NCI-H2171 treated with DMSO at 0.1 percent for 48 hours (cell line): Measurements from ENCODE around the gene EPS8L3.
"Not testable (repeated sequence)": the region's sequence is repeated elsewhere in the genome, so short reads cannot be mapped to it uniquely, and the experiment has no call there.

ENCODE experiments used
- DNase-seq: peaks from one replicate; lab custom pipeline; 2025; lab: John Stamatoyannopoulos, UW

EPS8L3 gene

GRCh38 chr1:109711593-109712320, 52.0 kb downstream of the EPS8L3 start, which contains the start of gene GSTM5:
TSS of gene GSTM5 (plus strand) at chr1:109712251. CDS start at chr1:109712313, 62 bp downstream.
- DNase-seq: not testable (repeated sequence)

- not testable (repeated sequence) for DNase-seq
Measured at GRCh38 chr1:109709822-109710221, 53.9 kb downstream of the EPS8L3 start.

- not testable (repeated sequence) for DNase-seq
Measured at GRCh38 chr1:109708949-109709348, 54.8 kb downstream of the EPS8L3 start.

- DNase-seq: no peak
Measured at GRCh38 chr1:109705411-109705810, 58.3 kb downstream of the EPS8L3 start.

GRCh38 chr1:109704173-109704572, 59.5 kb downstream of the EPS8L3 start:
- no peak for DNase-seq

GRCh38 chr1:109702940-109703339, 60.8 kb downstream of the EPS8L3 start:
- DNase-seq: not testable (repeated sequence)
